Adrenal gland (tissue), 12 donors: ENCODE data around the gene SECISBP2L. TPM values are rescaled to one million over a fixed set of nuclear protein-coding genes. Genes with fewer than 3 reads are reported as not detected.
"Not testable (repeated sequence)": the region's sequence is repeated elsewhere in the genome, so short reads cannot be mapped to it uniquely, and the experiment has no call there.

Experiments used
- DNase-seq, 7 donors: peaks; one replicate each; pipeline ENCODE4 v3.0.0-alpha.2; 2019 to 2020
- H3K27ac ChIP-seq, 5 donors: fragments of 200-600 bp; sonication (generic) in 4 of 5; 1 replicate in 3 of 5; 2 replicates in 2 of 5; pipeline versions ENCODE4 v1.5.1 to v1.8.0; 2016 to 2020; ENCODE audit warnings: mild to moderate bottlenecking in 1 of 5
- H3K27me3 ChIP-seq: fragments of 200-600 bp; 2 replicates; pipeline ENCODE4 v1.8.0; 2021
- H3K36me3 ChIP-seq, 2 donors: fragments of 200-600 bp; replicated peaks in 1 of 2; 1 replicate in 1 of 2; 2 replicates in 1 of 2; pipeline versions ENCODE4 v1.5.1 to v1.8.0; 2018 to 2022
- H3K4me1 ChIP-seq, 2 donors: fragments of 200-600 bp; replicated peaks in 1 of 2; 1 replicate in 1 of 2; 2 replicates in 1 of 2; pipeline versions ENCODE4 v1.5.1 to v1.8.0; 2018 to 2021
- H3K4me3 ChIP-seq, 4 donors: fragments of 200-600 bp; sonication (generic) in 3 of 4; one replicate each; pipeline ENCODE4 v1.5.1; 2016 to 2018
- H3K9me3 ChIP-seq, 3 donors: fragments of 200-600 bp; sonication (generic) in 1 of 3; replicated peaks in 1 of 3; 1 replicate in 2 of 3; 2 replicates in 1 of 3; pipeline versions ENCODE4 v1.5.1 to v1.8.0; 2016 to 2021
- POLR2A ChIP-seq, 2 donors: fragments of 450-650 bp; IDR thresholded peaks; one replicate each; pipeline ENCODE4 v1.6.1; 2017; ENCODE audit warnings: antibody characterized with exemption in 2 of 2, mild to moderate bottlenecking in 2 of 2, moderate library complexity in 1 of 2
- WGBS, 4 donors: extraction: QIAGEN DNeasy Blood & Tissue Kit in 2 of 4; methylation state at CpG; one replicate each; pipeline versions ENCODE4 v1.1.5 to v1.1.7; 2013 to 2017; 5-methylcytosine and 5-hydroxymethylcytosine counted together
- intact Hi-C, 2 donors: fragments of 100-400 bp; cut with DNase I; formaldehyde crosslinking; loops; one replicate each; pipeline versions ENCODE4 v1.14.1 to v1.15.0; 2022 to 2023
- polyA plus RNA-seq, 3 donors: library from polyadenylated mRNA; stranded (reverse); fragments of 200-250 nt in 2 of 3; fragments of 350-450 nt in 1 of 3; fragmentation: Illumina TruSeq in 1 of 3; extraction: RNeasy Lipid Tissue Mini Kit (QIAGEN cat#74804) in 1 of 3; gene quantifications; one replicate each; pipeline ENCODE4 v1.2.3, GENCODE V29; 2013 to 2014
- total RNA-seq, 9 donors: library from RNA; depleted of rRNA in 4 of 9; stranded (reverse); fragments of >200 nt in 4 of 9; fragments of 120-200 nt in 1 of 9; fragmentation: NEBNext Ultra II Directional in 1 of 9; extraction: Animal tissue kit (Norgen Biotek cat#: 25700) in 1 of 9; gene quantifications; one replicate each; pipeline versions ENCODE4 v1.1.0 to v1.2.4, GENCODE V29; 2013 to 2023
- TF ChIP-seq, protein P1 (sequence below), 6 experiments: fragments of 450-650 bp in 4 of 6; fragments of 200-600 bp in 2 of 6; sonication (generic) in 1 of 6; IDR thresholded peaks; 1 replicate in 5 of 6; 2 replicates in 1 of 6; pipeline versions ENCODE4 v1.5.1 to v1.8.0; 2016 to 2021; ENCODE audit warnings: antibody characterized with exemption in 6 of 6, mild to moderate bottlenecking in 2 of 6, moderate library complexity in 1 of 6
- donor health status: healthy with polysubstance abuse.
- donor health status: Bipolar disorder and iron deficiency.
- donor health status: DM: yes; HTN: yes; CAD: no.
- donor health status: DM: no; HTN: no; CAD: no.
- donor health status: DM: no; HTN: no; CAD: no.
- donor health status: DM: yes; HTN: yes; CAD: no.

SECISBP2L gene
- total and polyA plus RNA-seq, 12 donors, result 9.1 to 117 (median 44.2) TPM

DNA sequence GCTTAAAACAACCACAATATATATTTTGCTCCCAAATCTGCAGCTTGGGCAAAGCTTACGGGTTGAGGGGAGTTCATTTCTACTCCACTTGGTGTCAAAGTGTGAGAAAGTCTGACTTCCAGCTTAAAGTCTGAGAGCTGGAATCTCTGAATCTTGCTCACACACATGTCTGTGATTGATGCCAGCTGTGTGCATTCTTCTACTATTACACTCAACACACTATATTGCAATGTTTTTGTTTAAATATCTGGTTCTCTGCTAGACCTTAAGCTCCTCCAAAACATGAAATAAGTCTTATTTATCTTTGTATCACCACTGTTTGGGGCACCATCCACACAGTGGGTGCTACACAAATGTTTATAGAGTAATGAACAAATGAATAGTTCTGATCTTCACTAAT lies 36.7 kb upstream of the SECISBP2L start:
- H3K36me3 ChIP-seq, result no peaks in the 10 kb centered on the region
- WGBS, 4 donors, result 73 to 88% (median 80%) methylated on average over 1 of the region's 1 CpG

GRCh38 chr15:49079340-49080039 lies 33.2 kb upstream of the SECISBP2L start:
- Histone ChIP-seq H3K4me3 (no peak overlapping the region), H3K27ac (no peak overlapping the region), H3K36me3 (no peaks in the 10 kb centered on the region), H3K4me1 (no peaks in the 10 kb centered on the region), H3K9me3 (no peaks in the 10 kb centered on the region), H3K27me3 (no peaks in the 10 kb centered on the region)
- intact Hi-C loops, result no loop called here
- TF ChIP-seq POLR2A (IDR thresholded peaks at IDR 0.05), result no peak
- TF ChIP-seq, protein P1, sequence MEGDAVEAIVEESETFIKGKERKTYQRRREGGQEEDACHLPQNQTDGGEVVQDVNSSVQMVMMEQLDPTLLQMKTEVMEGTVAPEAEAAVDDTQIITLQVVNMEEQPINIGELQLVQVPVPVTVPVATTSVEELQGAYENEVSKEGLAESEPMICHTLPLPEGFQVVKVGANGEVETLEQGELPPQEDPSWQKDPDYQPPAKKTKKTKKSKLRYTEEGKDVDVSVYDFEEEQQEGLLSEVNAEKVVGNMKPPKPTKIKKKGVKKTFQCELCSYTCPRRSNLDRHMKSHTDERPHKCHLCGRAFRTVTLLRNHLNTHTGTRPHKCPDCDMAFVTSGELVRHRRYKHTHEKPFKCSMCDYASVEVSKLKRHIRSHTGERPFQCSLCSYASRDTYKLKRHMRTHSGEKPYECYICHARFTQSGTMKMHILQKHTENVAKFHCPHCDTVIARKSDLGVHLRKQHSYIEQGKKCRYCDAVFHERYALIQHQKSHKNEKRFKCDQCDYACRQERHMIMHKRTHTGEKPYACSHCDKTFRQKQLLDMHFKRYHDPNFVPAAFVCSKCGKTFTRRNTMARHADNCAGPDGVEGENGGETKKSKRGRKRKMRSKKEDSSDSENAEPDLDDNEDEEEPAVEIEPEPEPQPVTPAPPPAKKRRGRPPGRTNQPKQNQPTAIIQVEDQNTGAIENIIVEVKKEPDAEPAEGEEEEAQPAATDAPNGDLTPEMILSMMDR (IDR thresholded peaks at IDR 0.05), result no peak
- DNase-seq, result no peak
- WGBS, 4 donors, result 90 to 93% (median 91%) methylated on average over 19 to 23 of the region's 23 CpGs

More for the DNA sequence above, 36.7 kb upstream of the SECISBP2L start:
- TF ChIP-seq POLR2A (IDR thresholded peaks at IDR 0.05), result no peak
- TF ChIP-seq, protein P1 (IDR thresholded peaks at IDR 0.05), result no peak
- Histone ChIP-seq H3K27ac (no peak overlapping the region), H3K4me1 (no peaks in the 10 kb centered on the region), H3K4me3 (no peak overlapping the region), H3K27me3 (no peaks in the 10 kb centered on the region), H3K9me3 (no peaks in the 10 kb centered on the region)
- intact Hi-C loops, result no loop called here
- no peak for DNase-seq

DNA sequence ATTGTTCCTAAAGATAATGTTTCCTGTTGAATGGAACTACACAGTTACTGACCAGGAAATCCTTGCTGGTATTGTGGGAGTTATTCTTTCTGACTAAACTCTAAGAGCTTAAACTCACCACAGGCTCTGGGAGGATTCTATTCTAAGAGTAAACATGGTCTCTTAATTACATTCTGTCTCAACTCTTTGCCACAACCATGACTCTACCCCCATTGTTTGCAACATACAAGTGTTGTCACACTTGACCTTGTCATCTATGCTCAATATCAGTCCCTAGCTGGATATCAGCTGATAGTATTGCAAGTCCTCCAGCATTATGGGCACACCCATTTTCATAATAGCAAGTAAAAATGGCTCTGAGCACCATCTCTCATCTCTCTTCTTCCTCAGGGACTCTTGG lies 29.6 kb upstream of the SECISBP2L start:
- no peaks in the 10 kb centered on the region for H3K36me3 ChIP-seq
- DNase-seq, result no peak
- intact Hi-C loops, result no loop called here
- no peaks in the 10 kb centered on the region for H3K9me3 ChIP-seq
- H3K27me3 ChIP-seq, result no peaks in the 10 kb centered on the region
- no peaks in the 10 kb centered on the region for H3K4me1 ChIP-seq
- H3K4me3 ChIP-seq, result no peak overlapping the region
- TF ChIP-seq POLR2A (IDR thresholded peaks at IDR 0.05), result no peak
- TF ChIP-seq, protein P1 (IDR thresholded peaks at IDR 0.05), result no peak
- H3K27ac ChIP-seq, result no peak overlapping the region

DNA sequence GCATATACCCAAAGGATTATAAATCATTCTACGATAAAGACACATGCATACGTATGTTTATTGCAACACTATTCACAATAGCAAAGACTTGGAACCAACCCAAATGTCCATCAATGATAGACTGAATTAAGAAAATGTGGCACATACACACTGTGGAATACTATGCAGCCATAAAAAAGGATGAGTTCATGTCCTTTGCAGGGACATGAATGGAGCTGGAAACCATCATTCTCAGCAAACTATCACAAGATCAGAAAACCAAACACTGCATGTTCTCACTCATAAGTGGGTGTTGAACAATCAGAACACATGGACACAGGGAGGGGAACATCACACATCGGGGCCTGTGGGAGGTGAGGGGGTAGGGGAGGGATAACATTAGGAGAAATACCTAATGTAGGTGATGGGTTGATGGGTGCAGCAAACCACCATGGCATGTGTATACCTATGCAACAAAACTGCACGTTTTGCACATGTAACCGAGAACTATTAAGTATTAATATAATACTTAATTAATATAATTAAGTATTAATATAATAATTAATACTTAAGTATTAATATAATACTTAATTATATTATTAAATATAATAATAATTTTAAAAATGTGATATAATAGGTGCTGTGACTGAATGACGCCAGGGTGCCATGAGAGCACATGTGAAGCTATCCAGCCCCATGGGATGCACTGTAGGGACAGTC lies 28.5 kb upstream of the SECISBP2L start:
- H3K27ac ChIP-seq, H3K27me3 ChIP-seq, H3K4me3 ChIP-seq, H3K36me3 ChIP-seq, H3K9me3 ChIP-seq, intact Hi-C loops, DNase-seq, H3K4me1 ChIP-seq: not testable (repeated sequence)
- 73 to 82% (median 79%) methylated on average over 6 of the region's 6 CpGs for WGBS, 4 donors
